SK-N-SH (cell line): ENCODE measurements around the gene ZNF280A.

Source experiments
- CHD2 ChIP-seq: fragments of 150-350 bp; IDR thresholded peaks from 2 replicates; pipeline ENCODE4 v1.6.1; 2018; ENCODE audit warnings: low read length; ENCODE audit not compliant: partially characterized antibody
- JUND ChIP-seq: IDR thresholded peaks from 2 replicates; pipeline ENCODE4 v1.4.0; 2012
- MAX ChIP-seq: IDR thresholded peaks from 2 replicates; pipeline ENCODE4 v1.4.0; 2012; ENCODE audit warnings: low read depth
- RAD21 ChIP-seq: IDR thresholded peaks from 2 replicates; pipeline ENCODE4 v1.6.1; 2012; ENCODE audit warnings: mild to moderate bottlenecking, low read length
- TF ChIP-seq, protein P1 (sequence below): fragments of 200-600 bp; sonication (generic); IDR thresholded peaks from 2 replicates; pipeline ENCODE4 v1.6.1; 2017; ENCODE audit warnings: antibody characterized with exemption, mild to moderate bottlenecking, moderate library complexity

GRCh38 chr22:22486132-22486899 lies 33.8 kb downstream of the ZNF280A start:
- TF ChIP-seq, protein P1, sequence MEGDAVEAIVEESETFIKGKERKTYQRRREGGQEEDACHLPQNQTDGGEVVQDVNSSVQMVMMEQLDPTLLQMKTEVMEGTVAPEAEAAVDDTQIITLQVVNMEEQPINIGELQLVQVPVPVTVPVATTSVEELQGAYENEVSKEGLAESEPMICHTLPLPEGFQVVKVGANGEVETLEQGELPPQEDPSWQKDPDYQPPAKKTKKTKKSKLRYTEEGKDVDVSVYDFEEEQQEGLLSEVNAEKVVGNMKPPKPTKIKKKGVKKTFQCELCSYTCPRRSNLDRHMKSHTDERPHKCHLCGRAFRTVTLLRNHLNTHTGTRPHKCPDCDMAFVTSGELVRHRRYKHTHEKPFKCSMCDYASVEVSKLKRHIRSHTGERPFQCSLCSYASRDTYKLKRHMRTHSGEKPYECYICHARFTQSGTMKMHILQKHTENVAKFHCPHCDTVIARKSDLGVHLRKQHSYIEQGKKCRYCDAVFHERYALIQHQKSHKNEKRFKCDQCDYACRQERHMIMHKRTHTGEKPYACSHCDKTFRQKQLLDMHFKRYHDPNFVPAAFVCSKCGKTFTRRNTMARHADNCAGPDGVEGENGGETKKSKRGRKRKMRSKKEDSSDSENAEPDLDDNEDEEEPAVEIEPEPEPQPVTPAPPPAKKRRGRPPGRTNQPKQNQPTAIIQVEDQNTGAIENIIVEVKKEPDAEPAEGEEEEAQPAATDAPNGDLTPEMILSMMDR = no peak
- TF ChIP-seq RAD21 (no peak), MAX (no peak), CHD2 (no peak), JUND (no peak)
